SK-N-SH (cell line): ENCODE results near the gene GLIS1. TPM values are rescaled to one million over a fixed set of nuclear protein-coding genes. Genes with fewer than 3 reads are reported as not detected.

Experiments used
- CTCF ChIA-PET: fragments of 300-600, 350-600 bp; formaldehyde crosslinking; extraction: SDS; loops from one replicate; lab custom pipeline; 2021; lab: Yijun Ruan, JAX
- POLR2A ChIA-PET: fragments of 350-600 bp; sonication (Branson Sonifier 250); formaldehyde crosslinking; extraction: SDS; loops from one replicate; lab custom pipeline; 2020; ENCODE audit warnings: antibody characterized with exemption, inconsistent platforms; lab: Yijun Ruan, JAX
- DNase-seq: peaks from one replicate; pipeline ENCODE4 v3.0.0; 2012
- H2AFZ ChIP-seq: fragments of 200-600 bp; sonication (generic); 2 replicates; pipeline ENCODE4 v1.8.1; 2016; ENCODE audit warnings: antibody characterized with exemption, mild to moderate bottlenecking, low read depth
- H3F3A ChIP-seq: fragments of 200-600 bp; sonication (generic); replicated peaks from 2 replicates; pipeline ENCODE3; 2016; ENCODE audit warnings: antibody characterized with exemption, mild to moderate bottlenecking; ENCODE audit not compliant: insufficient read depth
- H3K27ac ChIP-seq, 2 experiments: fragments of 200-500 bp in 1 of 2; fragments of 200-600 bp in 1 of 2; sonication (Bioruptor generic) in 1 of 2; sonication (generic), shearing (Covaris generic) in 1 of 2; 2 replicates each; pipeline versions ENCODE4 v1.5.1 to v1.6.1; 2014 to 2016; ENCODE audit warnings: low read depth in 2 of 2, inconsistent platforms in 1 of 2, low read length in 1 of 2, mild to moderate bottlenecking in 1 of 2, mixed read lengths in 1 of 2
- H3K27me3 ChIP-seq: fragments of 200-600 bp; sonication (generic), shearing (Covaris generic); 2 replicates; pipeline ENCODE4 v1.6.1; 2016; ENCODE audit warnings: mixed run types; ENCODE audit not compliant: insufficient read depth
- H3K36me3 ChIP-seq, 2 experiments: fragments of 200-500 bp in 1 of 2; fragments of 200-600 bp in 1 of 2; sonication (Bioruptor generic) in 1 of 2; sonication (generic) in 1 of 2; replicated peaks in 1 of 2; 2 replicates each; pipeline versions ENCODE3 to v1.5.1; 2014 to 2016; ENCODE audit warnings: low read length in 1 of 2, mild to moderate bottlenecking in 1 of 2; ENCODE audit not compliant: insufficient read depth in 2 of 2, control insufficient read depth in 1 of 2
- H3K4me1 ChIP-seq, 2 experiments: fragments of 200-500 bp in 1 of 2; fragments of 200-600 bp in 1 of 2; sonication (Bioruptor generic) in 1 of 2; sonication (generic), shearing (Covaris generic) in 1 of 2; 2 replicates each; pipeline versions ENCODE4 v1.5.1 to v1.6.1; 2014 to 2016; ENCODE audit warnings: low read depth in 1 of 2, low read length in 1 of 2, mixed run types in 1 of 2; ENCODE audit not compliant: insufficient read depth in 2 of 2, control insufficient read depth in 1 of 2
- H3K4me2 ChIP-seq: fragments of 200-600 bp; sonication (generic), shearing (Covaris generic); 2 replicates; pipeline ENCODE4 v1.6.1; 2017; ENCODE audit warnings: mixed run types
- H3K4me3 ChIP-seq, 2 experiments: fragments of 200-500 bp in 1 of 2; fragments of 200-600 bp in 1 of 2; sonication (Bioruptor generic) in 1 of 2; sonication (generic), shearing (Covaris generic) in 1 of 2; 2 replicates each; pipeline versions ENCODE4 v1.5.1 to v1.8.1; 2014 to 2016; ENCODE audit warnings: low read depth in 2 of 2, inconsistent platforms in 1 of 2, low read length in 1 of 2, mild to moderate bottlenecking in 1 of 2, mixed read lengths in 1 of 2, moderate library complexity in 1 of 2
- H3K79me2 ChIP-seq: fragments of 200-600 bp; sonication (generic); 2 replicates; pipeline ENCODE4 v1.8.1; 2017; ENCODE audit warnings: mild to moderate bottlenecking; ENCODE audit not compliant: insufficient read depth
- H3K9ac ChIP-seq: fragments of 200-600 bp; sonication (generic); 2 replicates; pipeline ENCODE4 v1.6.1; 2017; ENCODE audit warnings: mixed run types
- H3K9me2 ChIP-seq: fragments of 200-600 bp; sonication (generic); 2 replicates; pipeline ENCODE4 v1.6.1; 2017; ENCODE audit warnings: mixed run types
- H3K9me3 ChIP-seq: fragments of 200-600 bp; sonication (generic); 2 replicates; pipeline ENCODE4 v1.6.1; 2017; ENCODE audit warnings: mixed run types, mild to moderate bottlenecking, moderate library complexity
- H4K20me1 ChIP-seq: fragments of 200-600 bp; sonication (generic); 2 replicates; pipeline ENCODE4 v1.6.1; 2017; ENCODE audit warnings: mild to moderate bottlenecking, mixed run types; ENCODE audit not compliant: insufficient read depth
- ELF1 ChIP-seq: IDR thresholded peaks from 2 replicates; pipeline ENCODE4 v1.4.0; 2012
- FOXM1 ChIP-seq: IDR thresholded peaks from 2 replicates; pipeline ENCODE4 v1.4.0; 2012; ENCODE audit warnings: low read depth, mild to moderate bottlenecking
- GABPA ChIP-seq: IDR thresholded peaks from 2 replicates; pipeline ENCODE4 v1.4.0; 2012; ENCODE audit warnings: low read depth, mild to moderate bottlenecking
- GATA2 ChIP-seq: sonication (generic); formaldehyde crosslinking; IDR thresholded peaks from 2 replicates; pipeline ENCODE4 v1.5.0; 2020; ENCODE audit warnings: mild to moderate bottlenecking, missing genetic modification reagents
- MXI1 ChIP-seq: IDR thresholded peaks from 2 replicates; pipeline ENCODE4 v1.6.1; 2012; ENCODE audit warnings: mild to moderate bottlenecking, low read depth, low read length, improper control_type of control experiment
- POLR2AphosphoS5 ChIP-seq: IDR thresholded peaks from 2 replicates; pipeline ENCODE4 v1.6.1; 2012; ENCODE audit warnings: low read depth, low read length
- RFX5 ChIP-seq: IDR thresholded peaks from 2 replicates; pipeline ENCODE4 v1.6.1; 2012; ENCODE audit warnings: mild to moderate bottlenecking, improper control_type of control experiment, low read length
- RXRA ChIP-seq: IDR thresholded peaks from 2 replicates; pipeline ENCODE4 v1.4.0; 2012; ENCODE audit warnings: low read depth, mild to moderate bottlenecking, borderline replicate concordance
- TEAD4 ChIP-seq: IDR thresholded peaks from 2 replicates; pipeline ENCODE4 v1.4.0; 2012; ENCODE audit warnings: mild to moderate bottlenecking, borderline replicate concordance; ENCODE audit not compliant: insufficient read depth
- WGBS: methylation state at CpG from one replicate; pipeline ENCODE4 v1.1.6; 2017; ENCODE audit warnings: low lambda C conversion rate; 5-methylcytosine and 5-hydroxymethylcytosine counted together
- polyA plus RNA-seq, 3 experiments: library from polyadenylated mRNA; depleted of rRNA; stranded (reverse); fragments of >200 nt; gene quantifications; 2 replicates each; pipeline ENCODE4 v1.2.3, GENCODE V29; 2012
- TF ChIP-seq, protein P1 (sequence below): IDR thresholded peaks from 2 replicates; pipeline ENCODE4 v1.4.0; 2012; ENCODE audit warnings: low read depth
- TF ChIP-seq, protein P2 (sequence below): fragments of 150-350 bp; IDR thresholded peaks from 2 replicates; pipeline ENCODE4 v1.6.1; 2017; ENCODE audit warnings: antibody characterized with exemption, low read length, low read depth, borderline replicate concordance
- TF ChIP-seq, protein P3 (sequence below): IDR thresholded peaks from 2 replicates; pipeline ENCODE4 v1.6.1; 2012; ENCODE audit warnings: mild to moderate bottlenecking, low read depth, low read length, moderate library complexity
- TF ChIP-seq, protein P4 (sequence below): IDR thresholded peaks from 2 replicates; pipeline ENCODE4 v1.4.0; 2012; ENCODE audit warnings: low read depth, borderline replicate concordance

Gene GLIS1
- polyA plus RNA-seq, 1 of the 3 experiments (the other 2 are of a cell fraction), result 0.13 TPM

DNA sequence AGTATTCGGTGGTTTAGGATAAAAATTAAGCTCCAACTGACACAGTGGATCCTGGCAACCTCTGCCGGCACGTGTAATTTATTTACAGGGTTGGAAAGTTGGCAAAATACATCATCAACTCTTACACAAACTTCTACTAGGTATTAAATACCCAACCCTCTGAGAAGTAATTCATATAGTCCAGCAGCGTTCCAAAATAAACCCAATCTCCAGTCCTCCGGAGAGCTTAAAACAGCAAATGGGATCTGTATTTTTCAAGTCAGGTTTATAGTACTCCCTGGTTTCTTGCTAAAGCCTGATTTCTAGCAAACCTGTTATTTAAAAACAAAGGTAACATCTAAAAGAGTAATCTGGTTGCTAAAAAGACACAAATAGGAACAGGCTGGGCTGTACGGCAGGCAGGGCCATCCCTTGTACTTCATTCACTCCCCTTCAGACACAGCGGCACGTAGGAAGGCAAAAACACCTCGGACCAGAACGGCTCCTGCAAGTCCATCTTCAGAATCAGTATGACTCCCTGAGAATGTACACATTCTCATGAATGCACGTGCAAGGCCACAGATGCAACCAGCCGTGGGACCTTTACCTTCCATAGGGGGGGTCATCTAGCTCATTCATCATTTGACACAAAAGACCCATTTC lies 8.6 kb downstream of the GLIS1 start:
- H3K9ac ChIP-seq, result no peak overlapping the region
- H4K20me1 ChIP-seq, result no peaks in the 10 kb centered on the region
- no peaks in the 10 kb centered on the region for H3K9me2 ChIP-seq
- no peak for DNase-seq
- no peaks in the 10 kb centered on the region for H3K79me2 ChIP-seq
- TF ChIP-seq GABPA (no peak), POLR2AphosphoS5 (no peak), TEAD4 (no peak), FOXM1 (no peak), RXRA (no peak), MXI1 (no peak), ELF1 (no peak), GATA2 (CRISPR knock-in tag) (no peak), RFX5 (no peak)
- TF ChIP-seq, protein P1, sequence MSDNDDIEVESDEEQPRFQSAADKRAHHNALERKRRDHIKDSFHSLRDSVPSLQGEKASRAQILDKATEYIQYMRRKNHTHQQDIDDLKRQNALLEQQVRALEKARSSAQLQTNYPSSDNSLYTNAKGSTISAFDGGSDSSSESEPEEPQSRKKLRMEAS, result no peak
- TF ChIP-seq, protein P2, sequence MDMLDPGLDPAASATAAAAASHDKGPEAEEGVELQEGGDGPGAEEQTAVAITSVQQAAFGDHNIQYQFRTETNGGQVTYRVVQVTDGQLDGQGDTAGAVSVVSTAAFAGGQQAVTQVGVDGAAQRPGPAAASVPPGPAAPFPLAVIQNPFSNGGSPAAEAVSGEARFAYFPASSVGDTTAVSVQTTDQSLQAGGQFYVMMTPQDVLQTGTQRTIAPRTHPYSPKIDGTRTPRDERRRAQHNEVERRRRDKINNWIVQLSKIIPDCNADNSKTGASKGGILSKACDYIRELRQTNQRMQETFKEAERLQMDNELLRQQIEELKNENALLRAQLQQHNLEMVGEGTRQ, result no peak
- TF ChIP-seq, protein P3, sequence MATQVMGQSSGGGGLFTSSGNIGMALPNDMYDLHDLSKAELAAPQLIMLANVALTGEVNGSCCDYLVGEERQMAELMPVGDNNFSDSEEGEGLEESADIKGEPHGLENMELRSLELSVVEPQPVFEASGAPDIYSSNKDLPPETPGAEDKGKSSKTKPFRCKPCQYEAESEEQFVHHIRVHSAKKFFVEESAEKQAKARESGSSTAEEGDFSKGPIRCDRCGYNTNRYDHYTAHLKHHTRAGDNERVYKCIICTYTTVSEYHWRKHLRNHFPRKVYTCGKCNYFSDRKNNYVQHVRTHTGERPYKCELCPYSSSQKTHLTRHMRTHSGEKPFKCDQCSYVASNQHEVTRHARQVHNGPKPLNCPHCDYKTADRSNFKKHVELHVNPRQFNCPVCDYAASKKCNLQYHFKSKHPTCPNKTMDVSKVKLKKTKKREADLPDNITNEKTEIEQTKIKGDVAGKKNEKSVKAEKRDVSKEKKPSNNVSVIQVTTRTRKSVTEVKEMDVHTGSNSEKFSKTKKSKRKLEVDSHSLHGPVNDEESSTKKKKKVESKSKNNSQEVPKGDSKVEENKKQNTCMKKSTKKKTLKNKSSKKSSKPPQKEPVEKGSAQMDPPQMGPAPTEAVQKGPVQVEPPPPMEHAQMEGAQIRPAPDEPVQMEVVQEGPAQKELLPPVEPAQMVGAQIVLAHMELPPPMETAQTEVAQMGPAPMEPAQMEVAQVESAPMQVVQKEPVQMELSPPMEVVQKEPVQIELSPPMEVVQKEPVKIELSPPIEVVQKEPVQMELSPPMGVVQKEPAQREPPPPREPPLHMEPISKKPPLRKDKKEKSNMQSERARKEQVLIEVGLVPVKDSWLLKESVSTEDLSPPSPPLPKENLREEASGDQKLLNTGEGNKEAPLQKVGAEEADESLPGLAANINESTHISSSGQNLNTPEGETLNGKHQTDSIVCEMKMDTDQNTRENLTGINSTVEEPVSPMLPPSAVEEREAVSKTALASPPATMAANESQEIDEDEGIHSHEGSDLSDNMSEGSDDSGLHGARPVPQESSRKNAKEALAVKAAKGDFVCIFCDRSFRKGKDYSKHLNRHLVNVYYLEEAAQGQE, result no peak
- TF ChIP-seq, protein P4, sequence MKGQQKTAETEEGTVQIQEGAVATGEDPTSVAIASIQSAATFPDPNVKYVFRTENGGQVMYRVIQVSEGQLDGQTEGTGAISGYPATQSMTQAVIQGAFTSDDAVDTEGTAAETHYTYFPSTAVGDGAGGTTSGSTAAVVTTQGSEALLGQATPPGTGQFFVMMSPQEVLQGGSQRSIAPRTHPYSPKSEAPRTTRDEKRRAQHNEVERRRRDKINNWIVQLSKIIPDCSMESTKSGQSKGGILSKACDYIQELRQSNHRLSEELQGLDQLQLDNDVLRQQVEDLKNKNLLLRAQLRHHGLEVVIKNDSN, result no peak
- H3K36me3 ChIP-seq, result no peaks in the 10 kb centered on the region
- H2AFZ ChIP-seq, result no peak overlapping the region
- CTCF ChIA-PET, result interaction anchor here (0.7 to 2.1 kb wide), 4 partner anchors 9 to 279 kb away, joined by 3 to 5 read pairs (median 4); no protein-coding TSS in a partner anchor
- POLR2A ChIA-PET, result no interaction called here
- peaks cover 0 to 31% of the 10 kb centered on the region in 2 experiments; a peak in 2 of 4 replicates for H3K4me1 ChIP-seq
- no peak overlapping the region for H3K4me2 ChIP-seq
- H3F3A ChIP-seq, result peaks cover 30% of the 10 kb centered on the region
- no peak overlapping the region for H3K4me3 ChIP-seq
- no peak overlapping the region for H3K27ac ChIP-seq
- WGBS, result 81% methylated on average over 12 of the region's 12 CpGs
- no peaks in the 10 kb centered on the region for H3K9me3 ChIP-seq
- H3K27me3 ChIP-seq, result no peaks in the 10 kb centered on the region
